ENCODE measurements around the gene BCL11B.

The BCL11B gene

DNA sequence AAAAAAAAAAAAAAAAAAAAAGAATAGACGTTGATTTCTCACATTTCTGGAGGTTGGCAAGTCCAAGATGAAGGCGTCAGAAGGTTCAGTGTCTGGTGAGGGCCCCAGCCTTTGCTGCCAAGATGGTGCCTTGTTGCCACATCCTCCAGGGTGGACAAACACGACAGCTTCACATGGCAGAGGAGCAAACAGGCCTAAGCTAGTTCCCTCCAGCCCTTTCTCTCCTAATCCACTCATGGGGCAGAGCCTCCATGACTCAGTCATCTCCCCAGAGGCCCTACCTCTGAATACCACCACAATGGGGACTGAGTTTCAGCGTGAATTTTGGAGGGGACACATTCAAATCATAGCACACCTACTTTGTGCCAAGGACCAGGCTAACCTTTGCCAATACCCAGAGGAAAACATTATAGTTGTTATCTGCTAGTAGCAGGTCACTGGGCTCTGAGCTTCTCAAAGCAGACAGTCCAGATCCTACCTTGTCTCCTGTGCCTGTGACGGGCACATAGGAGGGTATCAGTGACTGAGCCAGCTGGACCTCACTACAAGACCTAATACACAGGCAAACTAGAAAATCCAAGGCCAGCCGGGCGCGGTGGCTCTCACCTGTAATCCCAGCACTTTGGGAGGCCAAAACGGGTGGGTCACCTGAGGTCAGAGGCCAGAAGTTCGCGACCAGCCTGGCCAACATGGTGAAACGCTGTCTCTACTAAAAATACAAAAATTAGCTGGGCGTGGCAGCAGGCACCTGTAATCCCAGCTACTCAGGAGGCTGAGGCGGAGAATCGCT is 10.5 kb upstream of the BCL11B start:
- no peaks in the 10 kb centered on the region for H3K36me3 ChIP-seq (ENCODE audit: low read length)
- no peaks in the 10 kb centered on the region for H3F3A ChIP-seq (ENCODE audit: insufficient read depth)
- no peak overlapping the region for H3K9ac ChIP-seq (ENCODE audit: low read length)
- no peak overlapping the region for H3K4me3 ChIP-seq (ENCODE audit: insufficient read depth, low read length, poor library complexity, severe bottlenecking)
- no peaks in the 10 kb centered on the region for H3K9me2 ChIP-seq (replicated peaks; ENCODE audit: insufficient read depth, low read length)
- H3K4me2 ChIP-seq (ENCODE audit: low read depth, low read length, poor library complexity, severe bottlenecking), result no peak overlapping the region
- no peaks in the 10 kb centered on the region for H3K79me2 ChIP-seq (ENCODE audit: insufficient read depth, low read length)
- H3K27me3 ChIP-seq (ENCODE audit: low read length), result no peaks in the 10 kb centered on the region
- no peaks in the 10 kb centered on the region for H3K9me3 ChIP-seq (ENCODE audit: insufficient read depth, low read length)
- no peak for TF ChIP-seq EZH2phosphoT487 (conservative IDR thresholded peaks at IDR 0.05; ENCODE audit: low read length)
- TF ChIP-seq, protein P1, sequence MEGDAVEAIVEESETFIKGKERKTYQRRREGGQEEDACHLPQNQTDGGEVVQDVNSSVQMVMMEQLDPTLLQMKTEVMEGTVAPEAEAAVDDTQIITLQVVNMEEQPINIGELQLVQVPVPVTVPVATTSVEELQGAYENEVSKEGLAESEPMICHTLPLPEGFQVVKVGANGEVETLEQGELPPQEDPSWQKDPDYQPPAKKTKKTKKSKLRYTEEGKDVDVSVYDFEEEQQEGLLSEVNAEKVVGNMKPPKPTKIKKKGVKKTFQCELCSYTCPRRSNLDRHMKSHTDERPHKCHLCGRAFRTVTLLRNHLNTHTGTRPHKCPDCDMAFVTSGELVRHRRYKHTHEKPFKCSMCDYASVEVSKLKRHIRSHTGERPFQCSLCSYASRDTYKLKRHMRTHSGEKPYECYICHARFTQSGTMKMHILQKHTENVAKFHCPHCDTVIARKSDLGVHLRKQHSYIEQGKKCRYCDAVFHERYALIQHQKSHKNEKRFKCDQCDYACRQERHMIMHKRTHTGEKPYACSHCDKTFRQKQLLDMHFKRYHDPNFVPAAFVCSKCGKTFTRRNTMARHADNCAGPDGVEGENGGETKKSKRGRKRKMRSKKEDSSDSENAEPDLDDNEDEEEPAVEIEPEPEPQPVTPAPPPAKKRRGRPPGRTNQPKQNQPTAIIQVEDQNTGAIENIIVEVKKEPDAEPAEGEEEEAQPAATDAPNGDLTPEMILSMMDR (IDR thresholded peaks at IDR 0.05; ENCODE audit: insufficient read depth, low read length, poor library complexity, severe bottlenecking), result no peak
- H4K20me1 ChIP-seq (ENCODE audit: low read depth, low read length), result no peaks in the 10 kb centered on the region
- H2AFZ ChIP-seq (ENCODE audit: low read depth, low read length, severe bottlenecking), result no peak overlapping the region
- H3K27ac ChIP-seq (ENCODE audit: low read depth, low read length), result no peak overlapping the region

DNA sequence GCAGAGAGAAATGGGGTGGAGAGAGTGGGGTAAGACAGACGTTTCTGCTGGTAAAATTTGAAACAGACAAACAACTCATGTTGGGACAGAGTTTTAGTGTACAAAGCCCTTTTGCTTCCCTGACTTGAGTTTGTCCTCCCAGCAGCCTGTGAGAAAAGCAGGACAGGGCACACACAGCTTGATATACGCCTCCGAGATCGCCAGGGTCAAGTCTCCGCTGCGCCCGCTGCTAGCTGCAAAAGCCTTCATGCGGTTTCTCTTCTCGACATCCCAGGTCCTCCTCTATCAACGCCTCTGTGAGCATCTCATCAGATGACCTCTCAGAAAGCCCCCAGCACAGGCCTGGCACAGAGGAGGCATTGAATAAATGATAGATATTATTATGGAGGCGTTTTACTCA is 9.4 kb upstream of the BCL11B start:
- Histone ChIP-seq H3K9me2 (replicated peaks; ENCODE audit: insufficient read depth, low read length) (no peaks in the 10 kb centered on the region), H3K36me3 (ENCODE audit: low read length) (no peaks in the 10 kb centered on the region), H3K4me2 (ENCODE audit: low read depth, low read length, poor library complexity, severe bottlenecking) (no peak overlapping the region), H3K9ac (ENCODE audit: low read length) (no peak overlapping the region), H2AFZ (ENCODE audit: low read depth, low read length, severe bottlenecking) (no peak overlapping the region), H3K9me3 (ENCODE audit: insufficient read depth, low read length) (no peaks in the 10 kb centered on the region), H3K27me3 (ENCODE audit: low read length) (no peaks in the 10 kb centered on the region), H3K79me2 (ENCODE audit: insufficient read depth, low read length) (no peaks in the 10 kb centered on the region), H3K4me3 (ENCODE audit: insufficient read depth, low read length, poor library complexity, severe bottlenecking) (no peak overlapping the region), H3F3A (ENCODE audit: insufficient read depth) (no peaks in the 10 kb centered on the region), H3K27ac (ENCODE audit: low read depth, low read length) (no peak overlapping the region), H4K20me1 (ENCODE audit: low read depth, low read length) (no peaks in the 10 kb centered on the region)
- no peak for TF ChIP-seq EZH2phosphoT487 (conservative IDR thresholded peaks at IDR 0.05; ENCODE audit: low read length)
- TF ChIP-seq, protein P1 (IDR thresholded peaks at IDR 0.05; ENCODE audit: insufficient read depth, low read length, poor library complexity, severe bottlenecking), result no peak

GRCh38 chr14:99280852-99281251 is 8.9 kb upstream of the BCL11B start:
- H3K79me2 ChIP-seq (ENCODE audit: insufficient read depth, low read length), result no peaks in the 10 kb centered on the region
- no peak overlapping the region for H3K4me3 ChIP-seq (ENCODE audit: insufficient read depth, low read length, poor library complexity, severe bottlenecking)
- H3K9ac ChIP-seq (ENCODE audit: low read length), result no peak overlapping the region
- no peaks in the 10 kb centered on the region for H3K27me3 ChIP-seq (ENCODE audit: low read length)
- H3K36me3 ChIP-seq (ENCODE audit: low read length), result no peaks in the 10 kb centered on the region
- TF ChIP-seq, protein P1 (IDR thresholded peaks at IDR 0.05; ENCODE audit: insufficient read depth, low read length, poor library complexity, severe bottlenecking), result no peak
- TF ChIP-seq EZH2phosphoT487 (conservative IDR thresholded peaks at IDR 0.05; ENCODE audit: low read length), result no peak
- no peaks in the 10 kb centered on the region for H3K9me2 ChIP-seq (replicated peaks; ENCODE audit: insufficient read depth, low read length)
- H3K27ac ChIP-seq (ENCODE audit: low read depth, low read length), result no peak overlapping the region
- H3K4me2 ChIP-seq (ENCODE audit: low read depth, low read length, poor library complexity, severe bottlenecking), result no peak overlapping the region
- H3K9me3 ChIP-seq (ENCODE audit: insufficient read depth, low read length), result no peaks in the 10 kb centered on the region
- no peaks in the 10 kb centered on the region for H3F3A ChIP-seq (ENCODE audit: insufficient read depth)
- H2AFZ ChIP-seq (ENCODE audit: low read depth, low read length, severe bottlenecking), result no peak overlapping the region
- no peaks in the 10 kb centered on the region for H4K20me1 ChIP-seq (ENCODE audit: low read depth, low read length)

All from SU-DHL-6 (cell line).